ENCODE results near the gene BCCIP. TPM values are rescaled to one million over a fixed set of nuclear protein-coding genes. Genes with fewer than 3 reads are reported as not detected.

Gene BCCIP
- total and polyA plus RNA-seq, 4 donors, result 30.5 to 55.0 (median 38.4) TPM

DNA sequence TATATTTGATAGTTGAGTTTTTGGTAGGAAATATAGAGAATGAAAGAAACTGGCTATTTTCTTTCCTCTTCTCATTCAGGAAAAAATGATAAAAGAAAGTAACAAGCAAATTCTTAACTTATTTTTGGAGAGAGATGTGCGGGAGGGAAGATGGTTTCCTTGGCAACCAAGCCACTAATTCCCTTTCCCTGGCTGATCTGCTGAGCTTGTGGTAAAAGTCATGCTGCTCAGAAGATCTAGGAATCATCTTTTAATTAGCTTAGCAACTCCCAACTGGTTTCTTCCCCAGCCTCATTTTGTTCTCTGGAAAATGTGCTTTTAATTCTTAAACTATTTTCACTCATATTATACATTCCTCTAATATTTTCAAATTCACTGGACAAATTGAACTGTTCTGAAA is 12.1 kb upstream of the BCCIP start:
- WGBS, 2 donors, result 67 to 78% methylated on average over 1 of the region's 1 CpG

GRCh38 chr10:125812128-125812750 is 11.1 kb upstream of the BCCIP start:
- ATAC-seq (ENCODE audit: low FRiP score) (no peak), DNase-seq (no peak)
- 65 to 82% methylated on average over 1 of the region's 1 CpG for WGBS, 2 donors
- no peak overlapping the region for H3K27ac ChIP-seq (ENCODE audit: low read depth in 1 of 2, low read length in 2 of 2)
- H3K9me3 ChIP-seq (ENCODE audit: control insufficient read depth, low read length), result no peaks in the 10 kb centered on the region
- H3K27me3 ChIP-seq (ENCODE audit: control insufficient read depth in 1 of 2, insufficient read depth in 2 of 2, low read length in 1 of 2), result no peaks in the 10 kb centered on the region
- H3K4me3 ChIP-seq (ENCODE audit: low read length in 2 of 2), result no peak overlapping the region
- H3K4me1 ChIP-seq (ENCODE audit: control insufficient read depth in 1 of 2, insufficient read depth in 2 of 2, low read length in 2 of 2), result no peaks in the 10 kb centered on the region
- peaks cover 6 to 14% of the 10 kb centered on the region in 2 donors for H3K36me3 ChIP-seq (ENCODE audit: control insufficient read depth in 1 of 2, insufficient read depth in 2 of 2, low read length in 1 of 2)
- intact Hi-C loops (cut with DNase I), result no loop called here

More for the DNA sequence above, 12.1 kb upstream of the BCCIP start:
- H3K27ac ChIP-seq (ENCODE audit: low read depth in 1 of 2, low read length in 2 of 2), result no peak overlapping the region
- intact Hi-C loops (cut with DNase I), result no loop called here
- no peak overlapping the region for H3K4me3 ChIP-seq (ENCODE audit: low read length in 2 of 2)
- no peaks in the 10 kb centered on the region for H3K9me3 ChIP-seq (ENCODE audit: control insufficient read depth, low read length)
- ATAC-seq (ENCODE audit: low FRiP score), result no peak
- peaks cover 8 to 18% of the 10 kb centered on the region in 2 donors for H3K36me3 ChIP-seq (ENCODE audit: control insufficient read depth in 1 of 2, insufficient read depth in 2 of 2, low read length in 1 of 2)
- no peaks in the 10 kb centered on the region for H3K27me3 ChIP-seq (ENCODE audit: control insufficient read depth in 1 of 2, insufficient read depth in 2 of 2, low read length in 1 of 2)
- no peak for DNase-seq
- no peaks in the 10 kb centered on the region for H3K4me1 ChIP-seq (ENCODE audit: control insufficient read depth in 1 of 2, insufficient read depth in 2 of 2, low read length in 2 of 2)

- Histone ChIP-seq H3K4me3 (ENCODE audit: low read length in 2 of 2) (no peak overlapping the region), H3K27me3 (ENCODE audit: control insufficient read depth in 1 of 2, insufficient read depth in 2 of 2, low read length in 1 of 2) (no peaks in the 10 kb centered on the region), H3K9me3 (ENCODE audit: control insufficient read depth, low read length) (no peaks in the 10 kb centered on the region), H3K4me1 (ENCODE audit: control insufficient read depth in 1 of 2, insufficient read depth in 2 of 2, low read length in 2 of 2) (no peaks in the 10 kb centered on the region), H3K36me3 (ENCODE audit: control insufficient read depth in 1 of 2, insufficient read depth in 2 of 2, low read length in 1 of 2) (peaks cover 4 to 6% of the 10 kb centered on the region in 2 donors), H3K27ac (ENCODE audit: low read depth in 1 of 2, low read length in 2 of 2) (no peak overlapping the region)
- ATAC-seq (ENCODE audit: low FRiP score) (no peak), DNase-seq (no peak)
- WGBS, 2 donors, result 0 to 52% methylated on average over 1 of the region's 1 CpG
- intact Hi-C loops (cut with DNase I), result no loop called here
These were observed 7.6 kb upstream of the BCCIP start for GRCh38 chr10:125815764-125816163.

DNA sequence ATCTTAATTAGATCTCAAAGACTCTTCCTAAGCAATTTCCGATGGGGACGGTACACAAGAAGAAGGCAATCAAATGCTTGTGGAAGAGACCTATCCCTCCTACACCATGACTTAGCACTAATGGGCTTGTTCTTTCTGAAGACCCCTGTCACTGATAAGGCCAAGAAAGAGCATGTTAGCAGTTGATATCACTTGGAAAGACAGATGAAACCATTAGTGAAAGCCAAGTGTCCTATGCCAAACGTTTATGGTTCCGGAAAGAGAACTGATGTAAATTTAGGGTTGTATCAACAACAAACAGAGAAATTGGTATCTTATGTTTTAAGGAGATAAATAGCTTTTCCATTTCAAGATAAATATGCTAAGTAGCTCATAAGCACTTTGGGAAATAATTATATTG is 6.8 kb upstream of the BCCIP start:
- Histone ChIP-seq H3K4me3 (ENCODE audit: low read length in 2 of 2) (no peak overlapping the region), H3K36me3 (ENCODE audit: control insufficient read depth in 1 of 2, insufficient read depth in 2 of 2, low read length in 1 of 2) (peaks cover 4% of the 10 kb centered on the region in 2 donors), H3K4me1 (ENCODE audit: control insufficient read depth in 1 of 2, insufficient read depth in 2 of 2, low read length in 2 of 2) (no peaks in the 10 kb centered on the region), H3K27ac (ENCODE audit: low read depth in 1 of 2, low read length in 2 of 2) (no peak overlapping the region), H3K27me3 (ENCODE audit: control insufficient read depth in 1 of 2, insufficient read depth in 2 of 2, low read length in 1 of 2) (no peaks in the 10 kb centered on the region), H3K9me3 (ENCODE audit: control insufficient read depth, low read length) (no peaks in the 10 kb centered on the region)
- ATAC-seq (ENCODE audit: low FRiP score) (no peak), DNase-seq (no peak)
- intact Hi-C loops (cut with DNase I), result no loop called here
- 86 to 87% methylated on average over 4 of the region's 4 CpGs for WGBS, 2 donors

DNA sequence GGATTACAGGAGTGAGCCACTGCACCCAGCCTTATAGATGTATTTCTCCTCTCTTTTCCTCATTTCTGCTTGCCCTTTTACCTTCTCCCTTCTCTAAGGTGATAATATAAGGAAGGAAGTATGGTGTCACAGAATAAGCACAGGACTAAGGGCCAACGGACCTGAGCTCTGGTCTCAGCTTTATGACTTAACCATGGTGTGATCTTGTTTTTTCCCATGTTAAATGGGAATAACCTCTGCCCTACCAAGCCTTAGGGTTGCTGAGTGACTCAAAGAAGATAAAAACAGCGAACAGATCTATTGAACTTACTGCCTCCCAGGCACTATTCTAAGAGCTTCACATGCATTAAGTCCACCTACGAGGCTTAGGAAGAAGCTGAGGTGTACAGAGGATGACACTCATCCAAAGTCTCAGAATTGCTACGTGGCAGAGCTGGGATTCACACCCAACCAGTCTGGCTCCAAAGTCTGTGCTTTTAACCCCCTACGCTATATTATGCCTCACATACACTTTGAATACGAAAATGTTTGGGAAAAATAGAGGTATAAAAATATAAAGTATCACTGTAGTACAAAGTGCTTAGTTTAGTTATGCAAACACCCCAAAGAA is 5.9 kb upstream of the BCCIP start:
- H3K27me3 ChIP-seq (ENCODE audit: control insufficient read depth in 1 of 2, insufficient read depth in 2 of 2, low read length in 1 of 2), result no peaks in the 10 kb centered on the region
- WGBS, 2 donors, result 89% methylated on average over 6 of the region's 6 CpGs
- H3K9me3 ChIP-seq (ENCODE audit: control insufficient read depth, low read length), result no peaks in the 10 kb centered on the region
- ATAC-seq (ENCODE audit: low FRiP score), result no peak
- no peak overlapping the region for H3K27ac ChIP-seq (ENCODE audit: low read depth in 1 of 2, low read length in 2 of 2)
- peaks cover 4% of the 10 kb centered on the region in 2 donors for H3K36me3 ChIP-seq (ENCODE audit: control insufficient read depth in 1 of 2, insufficient read depth in 2 of 2, low read length in 1 of 2)
- no peak overlapping the region for H3K4me3 ChIP-seq (ENCODE audit: low read length in 2 of 2)
- DNase-seq, result no peak
- intact Hi-C loops (cut with DNase I), result no loop called here
- peaks cover 0 to 3% of the 10 kb centered on the region in 2 donors for H3K4me1 ChIP-seq (ENCODE audit: control insufficient read depth in 1 of 2, insufficient read depth in 2 of 2, low read length in 2 of 2)

DNA sequence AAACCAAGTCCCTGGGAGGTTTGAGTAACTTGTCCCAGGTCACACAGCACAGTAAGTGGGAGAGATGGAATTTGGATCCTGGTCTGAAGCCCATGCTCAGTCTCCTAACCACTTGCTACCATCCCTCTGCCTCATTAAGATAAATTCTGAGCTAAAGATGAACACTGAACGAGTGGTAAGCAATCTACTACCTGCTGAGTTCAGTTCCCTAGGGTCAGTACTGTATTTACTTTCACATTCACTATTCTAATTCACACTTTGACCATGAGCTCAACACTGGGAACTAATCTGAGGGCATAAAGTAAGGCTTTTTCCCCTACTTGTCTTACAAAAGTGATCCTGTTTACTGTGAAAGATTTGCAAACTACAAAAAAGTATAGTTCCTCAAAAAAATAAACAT is 2.6 kb upstream of the BCCIP start:
- Histone ChIP-seq H3K4me1 (ENCODE audit: control insufficient read depth in 1 of 2, insufficient read depth in 2 of 2, low read length in 2 of 2) (peaks cover 3 to 16% of the 10 kb centered on the region in 2 donors), H3K4me3 (ENCODE audit: low read length in 2 of 2) (no peak overlapping the region), H3K36me3 (ENCODE audit: control insufficient read depth in 1 of 2, insufficient read depth in 2 of 2, low read length in 1 of 2) (peaks cover under 1% of the 10 kb centered on the region in 2 donors), H3K27me3 (ENCODE audit: control insufficient read depth in 1 of 2, insufficient read depth in 2 of 2, low read length in 1 of 2) (no peaks in the 10 kb centered on the region), H3K9me3 (ENCODE audit: control insufficient read depth, low read length) (no peaks in the 10 kb centered on the region), H3K27ac (ENCODE audit: low read depth in 1 of 2, low read length in 2 of 2) (no peak overlapping the region)
- 60 to 65% methylated on average over 1 of the region's 1 CpG for WGBS, 2 donors
- DNase-seq (no peak), ATAC-seq (ENCODE audit: low FRiP score) (no peak)
- intact Hi-C loops (cut with DNase I), result loop anchor here (5.0 to 10.0 kb wide), 3 partner anchors 77 to 98 kb away; partner anchors contain the start of gene FANK1 (in 1 of the 2)

- 0 to 1% methylated on average over 20 of the region's 20 CpGs for WGBS, 2 donors
- Histone ChIP-seq H3K4me1 (ENCODE audit: control insufficient read depth in 1 of 2, insufficient read depth in 2 of 2, low read length in 2 of 2) (peaks cover 3 to 16% of the 10 kb centered on the region in 2 donors), H3K4me3 (ENCODE audit: low read length in 2 of 2) (peak overlapping the region; percentile 63 to 91), H3K36me3 (ENCODE audit: control insufficient read depth in 1 of 2, insufficient read depth in 2 of 2, low read length in 1 of 2) (peaks cover 0 to 7% of the 10 kb centered on the region in 2 donors), H3K27ac (ENCODE audit: low read depth in 1 of 2, low read length in 2 of 2) (no peak overlapping the region), H3K9me3 (ENCODE audit: control insufficient read depth, low read length) (no peaks in the 10 kb centered on the region), H3K27me3 (ENCODE audit: control insufficient read depth in 1 of 2, insufficient read depth in 2 of 2, low read length in 1 of 2) (no peaks in the 10 kb centered on the region)
- ATAC-seq (ENCODE audit: low FRiP score), result no peak
- DNase-seq, result no peak
- intact Hi-C loops (cut with DNase I), result loop anchor here (5.0 to 10.0 kb wide), 3 partner anchors 74 to 101 kb away; partner anchors contain the start of gene FANK1 (in 1 of the 2)
These were observed 411 bp downstream of the BCCIP start for GRCh38 chr10:125823663-125824251.

DNA sequence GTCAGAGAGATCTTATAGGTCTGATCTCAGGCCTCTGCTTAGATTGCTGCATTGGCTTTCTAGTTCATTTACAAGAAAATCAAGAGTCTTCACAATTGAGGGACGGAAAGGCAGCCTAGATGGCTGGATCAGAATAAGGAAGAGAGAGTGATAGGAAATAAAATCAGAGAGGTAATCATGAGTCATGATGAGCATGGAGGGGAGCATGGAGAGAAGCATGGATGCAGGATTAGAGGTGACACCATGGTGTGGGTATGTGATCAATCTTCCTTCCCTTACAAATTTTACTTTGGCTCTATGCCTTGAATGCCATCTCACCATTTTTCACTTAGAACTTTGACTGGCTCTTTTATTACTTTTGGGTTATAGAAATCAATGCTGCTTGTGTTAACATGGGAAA is 1.4 kb downstream of the BCCIP start:
- WGBS, 2 donors, result 76 to 80% methylated on average over 1 of the region's 1 CpG
- H3K36me3 ChIP-seq (ENCODE audit: control insufficient read depth in 1 of 2, insufficient read depth in 2 of 2, low read length in 1 of 2), result peaks cover 4 to 7% of the 10 kb centered on the region in 2 donors
- intact Hi-C loops (cut with DNase I), result loop anchor here (5.0 to 10.0 kb wide), 3 partner anchors 73 to 102 kb away; partner anchors contain the start of gene FANK1 (in 1 of the 2)

More for the DNA sequence above, 1.4 kb downstream of the BCCIP start:
- ATAC-seq (ENCODE audit: low FRiP score) (no peak), DNase-seq (no peak)
- Histone ChIP-seq H3K27ac (ENCODE audit: low read depth in 1 of 2, low read length in 2 of 2) (no peak overlapping the region), H3K9me3 (ENCODE audit: control insufficient read depth, low read length) (no peaks in the 10 kb centered on the region), H3K27me3 (ENCODE audit: control insufficient read depth in 1 of 2, insufficient read depth in 2 of 2, low read length in 1 of 2) (no peaks in the 10 kb centered on the region), H3K4me1 (ENCODE audit: control insufficient read depth in 1 of 2, insufficient read depth in 2 of 2, low read length in 2 of 2) (peaks cover 3 to 16% of the 10 kb centered on the region in 2 donors), H3K4me3 (ENCODE audit: low read length in 2 of 2) (peak overlapping the region in 1 of 2 donors; percentile 91)

All from aorta (tissue), 5 donors.